H1 (cell line): Measurements from ENCODE around the gene CAD.

ENCODE experiments used
- CEBPB ChIP-seq: IDR thresholded peaks from 2 replicates; pipeline ENCODE4 v1.6.1; 2012; ENCODE audit warnings: low read depth, low read length
- CREB1 ChIP-seq: IDR thresholded peaks from 2 replicates; pipeline ENCODE4 v1.6.1; 2012; ENCODE audit warnings: inconsistent platforms
- CTCF ChIP-seq, 3 experiments: IDR thresholded peaks; 1 replicate in 2 of 3; 2 replicates in 1 of 3; pipeline versions ENCODE4 v1.5.1 to v1.6.1; 2011; ENCODE audit warnings: low read length in 3 of 3, mild to moderate bottlenecking in 3 of 3, inconsistent platforms in 2 of 3, low read depth in 1 of 3, moderate library complexity in 1 of 3; ENCODE audit not compliant: insufficient read depth in 1 of 3; ENCODE audit errors: control extremely low read depth in 1 of 3
- EP300 ChIP-seq, 2 experiments: IDR thresholded peaks; 1 replicate in 1 of 2; 2 replicates in 1 of 2; pipeline ENCODE4 v1.6.1; 2011 to 2012; ENCODE audit warnings: low read depth in 2 of 2, low read length in 2 of 2, mild to moderate bottlenecking in 2 of 2, borderline replicate concordance in 1 of 2, inconsistent platforms in 1 of 2, moderate library complexity in 1 of 2
- HDAC2 ChIP-seq, 2 experiments: fragments of 300-600 bp in 1 of 2; sonication (generic) in 1 of 2; IDR thresholded peaks; 2 replicates each; pipeline ENCODE4 v1.6.1; 2011 to 2012; ENCODE audit warnings: low read depth in 2 of 2, low read length in 2 of 2, mild to moderate bottlenecking in 2 of 2, moderate library complexity in 2 of 2, borderline replicate concordance in 1 of 2, inconsistent platforms in 1 of 2
- KDM5A ChIP-seq: fragments of 200-600 bp; IDR thresholded peaks from 2 replicates; pipeline ENCODE4 v1.7.1; 2012; ENCODE audit warnings: mild to moderate bottlenecking, low read length, inconsistent platforms, mixed read lengths
- POLR2AphosphoS5 ChIP-seq: IDR thresholded peaks from 2 replicates; pipeline ENCODE4 v1.6.1; 2011; ENCODE audit warnings: low read depth, low read length
- RAD21 ChIP-seq, 2 experiments: IDR thresholded peaks in 1 of 2; conservative IDR thresholded peaks in 1 of 2; 2 replicates each; pipeline ENCODE4 v1.6.1; 2011; ENCODE audit warnings: low read depth in 2 of 2, low read length in 2 of 2, improper control_type of control experiment in 1 of 2, inconsistent platforms in 1 of 2, mild to moderate bottlenecking in 1 of 2, moderate library complexity in 1 of 2
- SRF ChIP-seq: IDR thresholded peaks from 2 replicates; pipeline ENCODE4 v1.6.1; 2011; ENCODE audit warnings: mild to moderate bottlenecking, low read depth, low read length, moderate library complexity
- USF2 ChIP-seq: IDR thresholded peaks from 2 replicates; pipeline ENCODE4 v1.6.1; 2011; ENCODE audit warnings: low read length, improper control_type of control experiment

- TF ChIP-seq EP300 (IDR thresholded peaks at IDR 0.05; ENCODE audit: borderline replicate concordance in 1 of 2, low read depth in 2 of 2, low read length in 2 of 2) (no peak), CTCF (IDR thresholded peaks at IDR 0.05; ENCODE audit: control extremely low read depth in 1 of 3, insufficient read depth in 1 of 3, low read depth in 1 of 3, low read length in 3 of 3) (no peak), CEBPB (no peak), POLR2AphosphoS5 (no peak), KDM5A (no peak), RAD21 (IDR thresholded peaks at IDR 0.05 in 1 of 2, conservative IDR thresholded peaks at IDR 0.05 in 1 of 2; ENCODE audit: low read depth in 2 of 2, low read length in 2 of 2) (no peak), CREB1 (no peak), HDAC2 (IDR thresholded peaks at IDR 0.05; ENCODE audit: borderline replicate concordance in 1 of 2, low read depth in 2 of 2, low read length in 2 of 2) (no peak), SRF (no peak), USF2 (no peak)
Measured at GRCh38 chr2:27240406-27240805, 23.2 kb downstream of the CAD start.
